NCI-H774 (cell line): ENCODE measurements around the gene APP.
"Not testable (repeated sequence)": the region's sequence is repeated elsewhere in the genome, so short reads cannot be mapped to it uniquely, and the experiment has no call there.

ENCODE experiments used
- DNase-seq: peaks from one replicate; lab custom pipeline; 2025; lab: John Stamatoyannopoulos, UW

The APP gene

DNA sequence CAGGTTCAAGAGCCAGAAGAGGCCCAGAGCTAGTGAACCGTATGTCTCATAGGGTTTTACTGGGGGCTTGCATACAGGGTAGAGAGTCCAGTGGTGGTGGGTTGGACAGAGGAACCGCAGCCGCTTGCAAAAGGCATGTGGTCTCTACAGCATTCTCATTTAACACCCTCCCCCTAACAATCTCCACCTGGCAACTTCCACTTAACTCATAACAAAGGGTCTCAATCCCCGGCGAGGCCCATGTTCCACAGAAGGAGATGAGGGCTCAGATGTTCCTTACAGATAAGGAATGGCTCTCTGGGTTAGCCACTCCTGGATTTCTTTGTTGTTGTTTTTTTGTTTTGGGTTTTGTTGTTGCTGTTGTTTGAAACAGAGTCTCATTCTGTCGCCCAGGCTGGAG, 106.1 kb downstream of the APP start:
- DNase-seq: no peak

DNA sequence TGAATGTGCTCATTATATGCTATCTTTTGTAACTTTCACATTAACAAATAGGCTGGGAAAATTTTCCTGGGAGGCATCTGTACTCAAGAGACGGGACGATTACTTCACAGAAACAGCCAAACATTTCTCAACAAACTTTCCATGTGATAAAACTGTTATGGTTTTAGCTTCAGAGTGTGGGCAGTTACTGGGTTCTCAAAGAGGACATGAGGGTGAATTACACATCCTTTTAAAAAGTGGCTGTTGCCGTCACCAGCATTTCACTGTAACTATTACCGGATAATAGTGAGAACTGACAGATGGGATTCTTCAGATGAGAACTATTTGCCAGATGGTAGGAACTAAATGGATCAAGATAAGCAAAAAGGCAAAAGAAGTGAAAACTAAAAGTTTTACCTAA, 109.1 kb downstream of the APP start:
- no peak for DNase-seq

DNA sequence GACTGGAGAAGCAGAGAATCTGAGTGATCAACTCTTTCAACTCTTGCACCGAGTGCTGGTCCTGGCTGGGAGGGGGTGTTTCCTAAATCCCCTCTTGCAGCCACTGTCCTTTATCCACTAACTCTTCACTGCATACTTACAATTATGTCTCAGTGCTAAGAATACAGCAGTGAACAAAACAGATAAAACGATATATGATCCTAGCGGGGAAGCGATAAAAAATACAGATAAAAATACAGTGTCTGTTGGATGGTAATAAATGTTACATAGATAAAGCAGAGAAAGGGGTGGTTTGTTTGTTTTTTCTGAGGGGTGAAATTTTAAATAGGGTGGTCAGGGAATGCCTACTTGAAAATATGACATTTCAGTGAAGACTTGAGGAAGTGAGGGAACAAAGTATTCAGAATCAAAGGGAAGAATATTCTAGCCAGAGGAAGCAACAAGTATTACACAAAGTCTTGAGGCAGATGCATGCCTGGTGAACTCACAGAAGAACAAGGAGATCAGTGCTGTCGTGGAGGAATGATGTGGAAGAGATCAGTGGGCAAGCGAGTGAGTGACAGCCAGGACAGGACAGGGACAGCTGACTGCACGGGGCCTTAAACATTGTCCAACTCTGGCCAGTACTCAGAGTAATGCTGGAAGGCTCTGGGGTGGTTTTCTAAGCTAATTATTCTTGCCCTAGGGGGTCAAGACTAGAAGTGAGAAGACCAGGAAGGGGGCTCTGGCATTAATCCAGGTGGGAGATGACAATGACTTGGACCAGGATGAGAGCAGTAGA, 110.0 kb downstream of the APP start:
- no peak for DNase-seq

DNA sequence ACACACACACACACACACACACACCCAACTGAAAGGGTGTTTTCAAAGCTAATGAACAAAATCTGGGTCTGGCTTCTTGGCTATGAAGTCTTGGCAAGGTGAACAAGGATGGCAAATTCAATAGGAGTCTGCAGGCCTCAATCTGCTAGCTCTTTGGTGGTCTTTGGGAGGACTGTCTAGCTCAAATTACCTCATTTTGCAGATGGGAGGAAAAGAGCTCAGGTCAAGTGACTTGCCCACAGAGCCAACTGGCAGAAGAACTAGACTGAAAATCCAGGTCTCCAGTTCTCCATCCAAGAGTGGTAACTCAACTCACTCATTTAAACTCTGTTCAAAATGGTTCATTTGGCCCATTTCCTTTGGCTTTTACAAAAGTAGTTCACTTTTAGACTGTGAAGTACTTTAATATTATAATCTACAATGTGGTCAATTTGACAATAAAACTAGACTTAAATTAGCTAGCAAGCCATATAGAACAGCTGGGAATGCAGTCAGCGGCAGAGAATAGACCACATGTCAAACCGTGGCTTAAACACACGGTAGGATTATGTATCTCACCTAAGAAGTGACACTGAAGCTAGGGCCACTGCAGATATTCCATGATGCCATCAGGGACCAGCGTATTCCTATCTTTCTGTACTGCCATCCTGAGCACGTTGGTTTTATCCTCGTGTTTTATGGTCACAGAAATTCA, 112.9 kb downstream of the APP start:
- no peak for DNase-seq

DNA sequence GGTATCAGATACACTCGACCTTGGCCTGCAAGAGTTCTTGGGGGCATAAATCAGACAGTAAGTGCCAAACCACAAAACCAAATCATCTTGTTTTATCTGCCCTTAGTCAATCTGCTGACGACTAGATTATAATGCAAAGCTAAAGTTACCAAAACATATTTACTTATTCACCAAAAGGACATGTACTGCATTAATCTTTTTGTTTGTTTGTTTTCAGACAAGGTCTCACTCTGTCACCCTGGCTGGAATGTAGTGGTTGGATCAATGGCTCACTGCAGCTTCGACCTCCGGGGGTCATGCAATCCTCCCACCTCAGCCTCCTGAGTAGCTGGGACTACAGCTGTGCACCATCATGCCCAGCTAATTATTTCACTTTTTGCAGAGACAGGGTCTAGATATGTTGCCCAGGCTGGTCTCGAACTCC, 114.7 kb downstream of the APP start:
- no peak for DNase-seq

DNA sequence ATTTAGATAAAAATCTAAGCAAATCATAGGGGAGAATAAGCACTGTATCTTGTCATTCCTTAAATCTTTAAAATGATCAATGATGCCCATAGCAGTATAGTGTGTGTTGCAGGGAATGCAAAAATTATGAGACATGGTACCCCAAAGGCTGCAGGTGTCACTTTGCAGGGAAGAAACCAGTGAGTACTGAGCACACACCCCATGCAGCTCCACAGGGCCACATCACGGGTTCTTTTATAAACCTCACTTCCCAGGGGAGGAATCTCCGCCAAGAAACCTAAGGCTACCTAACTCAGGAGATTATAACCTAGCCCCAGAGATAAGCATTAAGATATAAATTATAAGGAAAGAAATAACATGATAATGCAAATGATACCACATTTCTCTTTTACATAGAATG, 115.6 kb downstream of the APP start:
- no peak for DNase-seq

DNA sequence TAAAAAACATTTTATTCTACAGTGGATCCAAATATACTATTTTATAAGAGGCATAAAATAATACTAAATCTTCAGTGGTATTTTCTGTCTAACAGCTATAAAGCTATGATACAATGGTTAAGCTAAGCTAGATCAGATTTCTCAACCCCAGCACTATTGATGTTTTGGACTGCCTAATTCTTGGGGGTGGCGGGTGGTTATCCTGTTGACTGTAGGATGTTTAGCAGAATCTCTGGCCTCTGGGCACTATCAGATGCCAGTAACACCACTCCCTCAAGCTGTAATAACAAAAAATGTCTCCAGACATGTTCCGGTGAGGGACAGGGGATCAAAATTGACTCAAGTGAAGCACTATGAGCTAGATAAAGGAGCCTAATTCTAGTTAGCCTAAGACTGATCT, 118.5 kb downstream of the APP start:
- no peak for DNase-seq

DNA sequence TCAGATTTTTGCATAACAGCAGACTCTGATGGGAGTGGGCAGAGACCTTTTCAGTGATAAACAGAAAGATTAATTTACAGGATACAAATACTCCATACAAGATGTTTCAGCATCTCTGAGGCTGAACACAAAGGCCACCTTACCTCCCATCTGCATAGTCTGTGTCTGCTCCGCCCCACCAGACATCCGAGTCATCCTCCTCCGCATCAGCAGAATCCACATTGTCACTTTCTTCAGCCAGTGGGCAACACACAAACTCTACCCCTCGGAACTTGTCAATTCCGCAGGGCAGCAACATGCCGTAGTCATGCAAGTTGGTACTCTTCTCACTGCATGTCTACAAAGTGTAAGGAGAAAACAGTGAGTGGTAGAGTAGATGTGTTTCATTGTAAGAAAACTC, 119.7 kb downstream of the APP start:
- no peak for DNase-seq

DNA sequence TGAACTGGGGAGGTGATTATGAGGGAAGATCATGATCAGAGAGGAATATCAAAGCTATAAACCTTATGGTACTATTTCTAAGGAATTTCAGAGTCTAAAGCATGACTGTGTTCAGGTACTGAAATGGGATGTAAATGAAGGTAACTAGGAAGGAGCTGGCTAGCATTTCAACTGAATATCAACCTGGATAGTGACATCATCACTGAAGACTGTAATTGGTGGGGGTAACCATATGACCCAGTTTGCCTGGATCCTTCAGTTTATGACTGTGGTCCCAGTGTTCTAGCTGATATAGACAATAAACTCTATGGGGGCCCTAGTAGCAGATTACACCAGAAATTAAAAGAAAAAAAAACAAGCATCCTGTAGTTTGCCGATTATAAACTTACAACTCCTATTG, 120.8 kb downstream of the APP start:
- no peak for DNase-seq

DNA sequence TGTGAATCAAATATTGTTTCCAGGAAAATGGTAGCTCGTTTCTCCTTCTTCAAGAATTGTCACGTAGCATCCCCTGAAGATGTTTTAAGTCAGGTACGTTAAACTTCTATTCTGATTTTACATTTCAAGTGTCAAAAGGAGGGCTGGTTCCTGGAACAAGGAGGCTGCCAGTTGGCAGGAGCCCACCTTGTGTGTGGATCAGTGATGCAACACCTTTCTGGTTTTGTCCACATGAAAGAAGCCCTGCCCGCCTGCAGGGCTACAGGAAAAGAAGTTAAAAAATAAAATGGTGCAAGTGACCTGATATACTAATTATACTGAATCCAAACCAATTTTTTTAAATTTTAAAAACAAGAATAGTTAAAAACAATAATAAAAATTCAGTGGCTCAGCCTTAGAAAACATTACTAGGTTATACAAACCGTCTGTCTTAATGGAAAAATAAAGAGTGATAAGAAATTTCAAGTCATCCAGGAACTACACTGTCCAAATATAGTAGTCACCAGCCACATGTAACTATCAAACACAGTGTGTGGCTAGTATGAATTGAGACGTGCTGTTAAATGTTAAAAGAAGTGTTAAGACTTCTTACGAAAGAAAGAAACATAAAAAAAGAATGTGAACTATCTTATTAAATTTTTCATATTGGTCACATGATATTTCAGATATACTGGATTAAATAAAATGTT, 123.1 kb downstream of the APP start:
- DNase-seq: no peak

DNA sequence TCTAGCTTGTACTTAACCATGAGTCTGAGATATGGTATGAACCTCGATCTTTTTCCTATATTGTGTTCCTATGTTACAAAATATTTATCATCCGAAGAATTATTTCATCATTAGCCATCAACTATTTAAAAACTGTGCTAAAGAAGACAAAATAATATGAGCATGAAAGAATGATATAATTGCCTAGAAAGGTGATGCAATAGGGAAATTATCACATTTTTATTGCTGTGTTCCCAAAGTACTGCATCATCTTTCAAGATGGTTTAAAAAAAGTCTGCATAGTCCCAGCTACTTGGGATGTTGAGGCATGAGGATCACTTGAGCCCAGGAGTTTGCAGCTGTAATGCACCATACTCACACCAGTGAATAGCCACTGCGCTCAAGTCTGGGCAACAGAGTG, 126.7 kb downstream of the APP start:
- no peak for DNase-seq

DNA sequence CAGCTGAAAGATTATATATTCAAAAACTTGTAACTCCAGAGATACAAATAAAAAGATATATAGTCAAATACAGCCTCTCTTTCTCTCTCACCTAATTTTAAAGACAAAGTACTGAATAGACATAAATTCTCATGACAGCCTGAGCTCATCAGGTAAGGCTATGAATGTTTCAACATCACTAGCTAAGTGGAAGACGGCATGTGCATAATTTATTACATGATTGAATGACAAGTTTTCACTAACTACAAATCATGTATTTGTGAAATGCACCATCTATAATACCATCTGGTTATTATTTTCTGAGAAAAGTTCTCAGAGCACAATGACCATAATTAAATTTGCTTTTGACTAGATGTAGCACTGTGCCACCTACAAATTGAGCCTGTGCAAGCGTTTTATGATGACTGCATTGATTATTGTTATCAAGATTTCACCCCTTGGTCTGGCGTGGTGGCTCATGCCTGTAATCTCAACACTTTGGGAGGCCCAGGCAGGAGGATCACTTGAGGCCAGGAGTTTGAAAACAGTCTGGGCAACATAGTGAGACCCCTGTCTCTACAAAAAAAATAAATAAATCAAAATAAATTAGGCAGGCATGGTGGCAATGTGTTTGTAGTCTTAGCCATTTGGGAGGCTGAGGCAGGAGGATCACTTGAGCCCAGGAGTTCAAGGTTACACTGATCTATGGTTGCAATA, 128.2 kb downstream of the APP start:
- DNase-seq: no peak

DNA sequence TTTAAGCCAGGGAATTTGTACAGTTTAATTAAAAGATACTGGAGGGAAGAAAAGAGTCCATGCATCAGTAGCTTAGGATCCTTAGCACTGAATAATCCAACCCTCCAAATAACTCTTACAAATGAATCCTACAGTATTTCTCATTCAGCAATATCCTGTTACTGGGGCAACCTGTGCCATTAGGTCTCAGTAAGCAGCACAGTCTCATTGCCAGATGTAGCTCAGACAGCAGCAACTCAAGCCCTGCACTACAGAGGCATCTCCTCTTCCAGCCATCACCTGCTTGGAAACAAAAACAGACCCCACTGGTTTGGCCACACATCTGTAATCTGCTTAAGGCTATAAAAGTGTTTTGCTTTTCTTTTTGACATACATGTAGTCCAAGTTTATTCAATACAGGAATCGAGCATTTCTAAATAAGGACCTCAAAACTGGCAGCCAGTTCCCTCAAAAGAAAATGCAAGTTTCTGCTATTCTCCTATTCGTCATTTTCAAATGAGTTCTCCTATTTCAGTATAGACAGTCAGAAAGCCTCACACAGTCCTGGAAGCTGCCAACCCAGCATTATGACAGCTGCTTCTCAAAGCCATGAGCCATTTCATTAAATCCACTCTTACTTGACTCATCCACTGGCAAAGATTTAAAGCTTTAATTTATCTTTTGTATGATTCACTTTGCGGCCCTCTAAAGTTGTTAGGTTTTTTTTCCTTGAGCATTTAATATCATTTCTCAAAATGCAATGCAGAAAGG, 129.0 kb downstream of the APP start:
- no peak for DNase-seq

DNA sequence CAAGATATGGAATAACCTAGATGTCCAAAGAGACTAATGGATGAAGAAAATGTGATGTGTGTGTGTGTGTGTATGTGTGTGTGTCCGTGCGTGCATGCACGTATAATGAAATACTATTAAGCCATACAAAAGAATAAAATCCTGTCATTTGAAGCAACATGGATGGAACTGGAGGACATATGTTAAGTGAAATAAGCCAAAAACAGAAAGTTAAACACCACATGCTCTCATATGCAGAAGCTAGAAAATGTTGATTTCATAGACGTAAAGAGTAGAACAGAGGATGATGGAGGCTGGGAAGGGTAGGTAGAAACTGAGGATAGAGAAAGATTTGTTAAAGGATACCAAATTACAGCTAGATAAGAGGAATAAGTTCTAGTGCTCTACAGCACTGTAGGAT, 133.7 kb downstream of the APP start:
- DNase-seq: no peak

DNA sequence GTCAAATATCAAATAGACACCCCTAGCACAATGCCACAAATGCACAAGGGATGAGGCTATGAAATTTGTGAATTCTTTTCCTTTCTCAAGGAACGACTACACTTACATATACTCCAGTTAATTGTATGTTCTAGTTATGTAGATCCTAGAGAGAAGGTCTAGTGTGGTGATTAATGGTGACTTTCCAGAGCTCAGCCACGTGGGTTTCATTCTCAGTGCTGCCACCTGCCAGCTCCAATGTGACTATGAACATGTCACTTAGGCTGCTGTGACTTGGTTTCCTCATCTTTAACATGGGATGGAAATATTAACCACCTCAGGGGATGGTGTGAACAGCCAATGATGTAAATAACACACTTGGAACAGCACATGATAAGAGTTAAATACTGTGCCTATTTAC, 138.3 kb downstream of the APP start:
- no peak for DNase-seq

DNA sequence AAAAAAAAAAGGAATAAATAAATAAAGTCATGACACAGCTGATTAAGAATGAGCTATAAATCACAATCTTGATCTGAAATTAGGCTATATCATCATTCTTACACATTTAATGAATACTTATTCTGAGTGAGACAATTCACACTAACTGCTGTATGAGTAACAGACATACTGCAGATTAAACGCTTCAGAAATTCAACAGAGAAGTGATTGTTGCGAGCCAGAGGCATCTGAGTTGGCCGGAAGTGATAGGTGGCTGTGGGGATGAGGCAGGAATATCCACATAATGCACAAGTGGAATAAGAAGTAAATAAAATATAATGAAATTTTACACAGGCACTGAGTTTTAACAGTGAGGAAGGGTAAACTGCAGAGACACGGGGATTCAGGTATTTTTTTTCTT, 142.4 kb downstream of the APP start:
- no peak for DNase-seq

DNA sequence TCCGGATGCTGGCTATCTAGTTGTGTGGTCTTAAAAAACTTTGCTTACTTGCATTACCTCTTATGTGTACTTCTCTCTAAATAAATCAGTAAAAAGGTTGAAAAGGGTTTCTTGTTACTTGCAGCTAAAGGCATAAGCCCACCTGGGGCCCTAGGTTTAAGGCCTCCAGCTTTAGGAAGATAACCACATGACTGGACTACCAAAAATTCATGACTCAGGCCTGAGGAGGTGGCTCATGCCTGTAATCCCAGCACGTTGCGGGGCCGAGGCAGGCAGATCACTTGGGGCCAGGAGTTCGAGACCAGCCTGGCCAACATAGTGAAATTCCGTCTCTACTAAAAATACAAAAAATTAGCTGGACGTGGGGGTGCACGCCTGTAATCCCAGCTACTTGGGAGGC, 142.9 kb downstream of the APP start:
- no peak for DNase-seq

DNA sequence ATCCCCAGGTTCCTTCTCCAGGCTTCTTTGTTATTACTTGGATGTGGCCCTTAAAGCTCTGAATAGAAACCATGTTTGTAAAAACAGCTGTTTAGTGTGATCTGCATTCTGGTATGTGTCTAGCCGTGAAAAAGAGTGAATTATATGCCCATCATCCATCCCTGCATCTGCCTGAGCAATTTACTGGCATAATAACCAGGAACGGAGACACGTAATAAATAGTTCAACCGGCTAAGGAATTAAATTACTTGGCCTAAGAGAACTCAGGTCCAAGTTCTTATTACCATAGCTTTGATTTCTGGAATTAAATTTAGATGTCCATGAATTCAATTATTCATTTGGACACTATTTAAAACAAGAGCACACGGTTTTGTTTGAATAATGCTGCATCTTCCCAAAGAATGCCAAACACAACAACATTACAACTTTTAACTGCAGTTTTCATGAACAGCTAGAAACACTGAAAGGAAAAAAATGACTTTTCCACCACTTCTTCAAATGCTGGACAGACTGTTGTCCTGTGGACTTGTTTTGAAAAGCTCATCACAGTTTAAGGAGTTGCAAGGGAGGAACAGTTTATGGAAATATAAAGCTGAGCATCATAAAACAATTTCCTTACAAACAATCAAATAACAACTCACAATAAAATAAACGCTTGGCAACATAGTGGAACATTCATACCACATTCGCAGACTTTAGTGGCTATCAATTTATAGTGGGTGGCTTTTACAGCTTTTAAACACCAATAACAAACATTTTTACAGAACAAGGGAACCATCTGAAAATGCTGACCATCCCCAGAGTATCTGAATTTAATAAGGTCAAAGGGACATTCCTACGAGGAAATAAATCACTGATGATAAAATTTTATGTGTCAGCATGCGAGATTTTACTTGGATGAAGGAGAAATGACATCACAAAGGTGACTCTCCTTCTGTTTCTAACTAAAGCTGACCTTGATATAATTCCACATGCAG, 144.7 kb downstream of the APP start:
- no peak for DNase-seq

DNA sequence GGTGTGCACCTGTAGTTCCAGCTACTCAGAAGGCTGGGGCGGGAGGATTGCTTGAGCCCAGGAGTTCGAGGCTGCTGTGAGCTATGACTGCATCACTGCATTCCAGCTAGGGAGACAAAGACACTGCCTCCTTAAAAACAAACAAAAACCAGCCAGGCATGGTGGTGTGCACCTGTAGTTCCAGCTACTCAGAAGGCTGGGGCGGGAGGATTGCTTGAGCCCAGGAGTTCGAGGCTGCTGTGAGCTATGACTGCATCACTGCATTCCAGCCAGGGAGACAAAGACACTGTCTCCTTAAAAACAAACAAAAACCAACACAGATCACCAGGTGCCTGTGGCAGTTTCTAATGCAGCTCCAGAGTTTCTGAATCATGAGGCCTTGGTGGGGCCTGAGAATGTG, 147.2 kb downstream of the APP start:
- not testable (repeated sequence) for DNase-seq

DNA sequence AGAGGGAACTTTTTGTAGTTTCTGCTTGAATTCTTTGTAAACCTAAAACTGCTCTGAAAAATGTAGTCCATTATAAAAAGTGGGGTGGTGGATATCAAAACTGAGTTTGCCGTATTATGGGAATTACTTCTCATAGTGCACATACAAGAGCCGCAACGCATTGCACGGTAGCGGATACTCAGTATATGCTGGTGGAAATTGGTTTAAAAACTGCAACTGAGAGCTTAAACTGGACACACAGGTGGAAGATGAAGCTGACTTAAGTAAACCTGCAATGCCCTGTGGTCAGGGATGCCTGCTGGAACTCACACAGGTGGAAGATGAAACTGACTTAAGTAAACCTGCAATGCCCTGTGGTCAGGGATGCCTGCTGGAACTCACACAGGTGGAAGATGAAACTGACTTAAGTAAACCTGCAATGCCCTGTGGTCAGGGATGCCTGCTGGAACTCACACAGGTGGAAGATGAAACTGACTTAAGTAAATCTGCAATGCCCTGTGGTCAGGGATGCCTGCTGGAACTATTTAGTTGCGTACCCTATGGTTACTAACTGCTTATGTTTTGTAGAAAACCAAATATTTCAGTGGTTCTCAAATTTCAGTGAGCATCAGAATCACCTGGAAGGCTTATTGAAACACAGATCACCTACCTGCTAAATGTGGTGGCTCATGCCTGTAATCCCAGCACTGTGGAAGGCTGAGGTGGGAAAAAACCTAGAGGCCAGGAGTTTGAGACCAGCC, 147.8 kb downstream of the APP start:
- DNase-seq: not testable (repeated sequence)
